RWPE2 (cell line): ENCODE results near the gene ZEB2.

Experiments used
- ATAC-seq: fragments of 200-7000 bp; cut with Tn5 transposase; 3 replicates; pipeline ENCODE4 v1.9.1; 2021; ENCODE audit warnings: low read depth
- DNase-seq: peaks from one replicate; pipeline ENCODE4 v3.0.0-alpha.2; 2020; ENCODE audit warnings: low spot score
- H3K27ac ChIP-seq: fragments of 450-650 bp; 2 replicates; pipeline ENCODE4 v1.5.1; 2017; ENCODE audit warnings: mild to moderate bottlenecking; ENCODE audit not compliant: poor library complexity, severe bottlenecking
- H3K27me3 ChIP-seq: fragments of 250-450 bp; sonication (Bioruptor Pico); 2 replicates; pipeline ENCODE4 v1.5.1; 2021; ENCODE audit warnings: mild to moderate bottlenecking, moderate library complexity; ENCODE audit not compliant: insufficient read depth, poor library complexity, severe bottlenecking
- H3K36me3 ChIP-seq: fragments of 250-450 bp; sonication (Bioruptor Pico); 2 replicates; pipeline ENCODE4 v1.5.1; 2020; ENCODE audit warnings: low read depth, mild to moderate bottlenecking, moderate library complexity
- H3K4me1 ChIP-seq: fragments of 250-450 bp; sonication (Bioruptor Pico); 2 replicates; pipeline ENCODE4 v1.5.1; 2021; ENCODE audit warnings: mild to moderate bottlenecking, moderate library complexity; ENCODE audit not compliant: insufficient read depth, poor library complexity, severe bottlenecking
- H3K4me3 ChIP-seq: fragments of 250-450 bp; sonication (Bioruptor Pico); 2 replicates; pipeline ENCODE4 v1.5.1; 2021; ENCODE audit warnings: mild to moderate bottlenecking, moderate library complexity; ENCODE audit not compliant: severe bottlenecking
- H3K9me3 ChIP-seq: fragments of 250-450 bp; sonication (Bioruptor Pico); 2 replicates; pipeline ENCODE4 v1.5.1; 2021; ENCODE audit warnings: mild to moderate bottlenecking, moderate library complexity; ENCODE audit not compliant: severe bottlenecking
- CTCF ChIP-seq: fragments of 450-650 bp; IDR thresholded peaks from one replicate; pipeline ENCODE4 v1.5.1; 2017; ENCODE audit warnings: mild to moderate bottlenecking, moderate library complexity; ENCODE audit not compliant: poor library complexity, severe bottlenecking

ZEB2 gene

DNA sequence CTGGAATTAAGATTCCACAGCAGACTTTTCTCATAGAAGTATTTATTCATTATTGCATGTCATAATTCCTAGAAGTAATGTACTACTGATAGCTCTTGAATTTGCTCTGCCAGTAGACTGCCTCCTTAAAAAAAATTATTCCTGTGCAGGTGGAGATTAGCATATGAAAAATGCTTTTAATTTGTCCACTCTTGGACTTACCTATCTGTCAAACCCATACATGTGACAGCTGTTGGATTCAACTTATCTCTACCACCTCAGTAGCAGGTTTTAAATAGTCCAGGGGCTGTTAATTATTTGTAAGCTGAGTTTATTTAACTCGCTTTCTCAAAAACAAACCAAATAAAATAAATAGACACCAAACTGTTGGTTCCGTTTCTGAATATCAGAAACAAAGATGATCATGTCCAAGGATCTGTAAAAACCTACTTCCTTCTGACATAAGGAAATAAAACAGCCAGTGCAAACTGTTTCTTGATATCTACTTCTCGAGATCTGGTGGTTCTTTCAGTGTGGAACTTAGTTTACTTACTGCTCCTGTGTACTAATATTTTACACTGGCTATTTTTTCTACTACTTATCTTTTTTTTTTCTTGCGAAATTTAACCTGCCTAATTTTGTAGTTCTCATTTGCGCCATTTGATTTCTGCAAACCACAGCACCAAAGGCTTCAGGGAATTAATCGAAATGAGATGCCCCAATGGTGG is 44.2 kb downstream of the ZEB2 start:
- Histone ChIP-seq H3K36me3 (no peaks in the 10 kb centered on the region), H3K27me3 (no peaks in the 10 kb centered on the region), H3K27ac (no peak overlapping the region), H3K4me3 (no peak overlapping the region), H3K9me3 (no peaks in the 10 kb centered on the region), H3K4me1 (no peaks in the 10 kb centered on the region)
- no peak for TF ChIP-seq CTCF
- no peak for DNase-seq
- ATAC-seq = no peak

DNA sequence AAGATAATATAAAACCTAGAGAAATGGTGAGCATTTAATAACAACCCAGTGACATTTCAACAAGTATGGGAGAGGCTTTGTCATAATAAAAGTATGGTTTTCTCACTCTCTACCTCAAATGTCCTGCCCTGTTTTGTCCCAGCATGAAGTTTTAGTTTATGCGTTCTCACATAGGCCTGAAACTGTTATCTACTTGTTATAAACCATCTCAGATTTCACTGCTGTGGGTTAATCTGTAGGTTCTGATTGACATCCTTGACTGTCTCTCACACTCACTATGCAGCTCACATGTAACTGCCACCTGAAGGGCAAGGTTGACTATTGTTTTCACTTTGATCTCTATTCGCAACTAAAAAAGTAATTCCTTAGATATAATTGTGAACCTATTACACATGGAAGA is 44.9 kb downstream of the ZEB2 start:
- Histone ChIP-seq H3K36me3 (no peaks in the 10 kb centered on the region), H3K27ac (no peak overlapping the region), H3K27me3 (no peaks in the 10 kb centered on the region), H3K4me1 (no peaks in the 10 kb centered on the region), H3K4me3 (no peak overlapping the region), H3K9me3 (no peaks in the 10 kb centered on the region)
- no peak for ATAC-seq
- no peak for DNase-seq
- no peak for TF ChIP-seq CTCF

DNA sequence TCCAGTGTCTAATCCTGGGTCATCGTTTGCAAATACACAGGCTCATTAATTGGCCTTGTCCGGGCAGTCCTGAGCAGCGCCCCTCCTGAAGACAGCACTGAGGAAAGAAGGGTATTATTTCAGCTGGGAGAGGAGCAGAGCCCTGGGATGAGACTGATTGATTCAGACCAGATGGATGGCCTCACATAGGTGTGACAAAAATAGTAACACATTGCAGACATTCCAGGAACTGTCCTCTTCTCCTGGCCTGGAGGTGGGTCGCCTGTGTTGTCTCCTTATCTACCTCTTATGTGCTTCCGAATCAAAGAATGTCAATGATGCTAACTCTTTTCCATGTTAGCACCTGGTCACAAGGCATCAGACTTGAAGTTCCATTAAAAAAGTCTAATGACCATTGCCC is 45.9 kb downstream of the ZEB2 start:
- Histone ChIP-seq H3K4me1 (no peaks in the 10 kb centered on the region), H3K9me3 (no peaks in the 10 kb centered on the region), H3K36me3 (no peaks in the 10 kb centered on the region), H3K4me3 (no peak overlapping the region), H3K27me3 (no peaks in the 10 kb centered on the region), H3K27ac (no peak overlapping the region)
- ATAC-seq (no peak), DNase-seq (no peak)
- no peak for TF ChIP-seq CTCF

DNA sequence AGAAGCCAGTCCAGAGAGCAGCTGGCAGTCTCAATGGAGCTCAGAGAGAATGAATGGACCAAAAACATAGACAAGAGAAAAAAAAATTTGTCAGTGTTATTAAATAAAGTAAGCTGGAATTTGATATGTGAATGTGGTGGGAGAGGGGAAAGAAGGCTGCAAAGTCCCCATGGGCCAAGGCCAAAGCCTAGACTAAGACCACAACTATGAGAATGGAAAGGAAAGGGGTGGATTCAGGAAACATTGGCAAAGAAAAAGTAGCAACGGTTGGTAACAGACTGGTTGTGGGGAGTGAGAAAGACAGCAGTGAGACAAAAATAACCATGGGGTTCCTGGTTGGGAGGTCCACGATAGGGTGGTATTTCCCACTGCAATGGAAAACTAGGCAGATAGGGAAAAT is 47.0 kb downstream of the ZEB2 start:
- Histone ChIP-seq H3K4me3 (no peak overlapping the region), H3K27me3 (no peaks in the 10 kb centered on the region), H3K9me3 (no peaks in the 10 kb centered on the region), H3K4me1 (no peaks in the 10 kb centered on the region), H3K36me3 (no peaks in the 10 kb centered on the region), H3K27ac (no peak overlapping the region)
- DNase-seq = no peak
- TF ChIP-seq CTCF = no peak
- no peak for ATAC-seq

- Histone ChIP-seq H3K4me3 (no peak overlapping the region), H3K27me3 (no peaks in the 10 kb centered on the region), H3K4me1 (no peaks in the 10 kb centered on the region), H3K27ac (no peak overlapping the region), H3K36me3 (no peaks in the 10 kb centered on the region), H3K9me3 (no peaks in the 10 kb centered on the region)
- TF ChIP-seq CTCF = no peak
- ATAC-seq (no peak), DNase-seq (no peak)
These were observed 47.9 kb downstream of the ZEB2 start for GRCh38 chr2:144472046-144472412.
